ENCODE data around the gene B4GALT5.

The B4GALT5 gene

GRCh38 chr20:49704932-49705336, 8.7 kb downstream of the B4GALT5 start:
- H3K79me1 ChIP-seq (ENCODE audit: low read length): peaks cover 2% of the 10 kb centered on the region
- no peaks in the 10 kb centered on the region for H3K36me3 ChIP-seq (ENCODE audit: control insufficient read depth, insufficient read depth, low read length)
- no peaks in the 10 kb centered on the region for H3K27me3 ChIP-seq (ENCODE audit: insufficient read depth, low read length, poor library complexity)
- H3K4me1 ChIP-seq (ENCODE audit: control insufficient read depth, low read depth, low read length): peaks cover 4% of the 10 kb centered on the region
- no peak overlapping the region for H3K4me2 ChIP-seq (ENCODE audit: low read length)
- no peak overlapping the region for H2BK15ac ChIP-seq (replicated peaks; ENCODE audit: low read depth)
- DNase-seq: no peak
- H4K8ac ChIP-seq (ENCODE audit: low read depth, low read length): no peak overlapping the region
- H3K56ac ChIP-seq (ENCODE audit: low read length): no peak overlapping the region
- H4K5ac ChIP-seq (ENCODE audit: low read length): no peak overlapping the region
- no peak overlapping the region for H3K18ac ChIP-seq (ENCODE audit: low read length)
- no peak overlapping the region for H3K9ac ChIP-seq (ENCODE audit: low read length)
- peaks cover 83% of the 10 kb centered on the region for H3K79me2 ChIP-seq (ENCODE audit: control insufficient read depth, insufficient read depth, low read length)
- H2BK5ac ChIP-seq (ENCODE audit: low read length): no peak overlapping the region
- H3K23ac ChIP-seq (ENCODE audit: low read length): no peak overlapping the region
- H3K4ac ChIP-seq (ENCODE audit: low read depth, low read length): no peak overlapping the region
- no peak overlapping the region for H3K27ac ChIP-seq (ENCODE audit: low read depth, low read length)
- no peak overlapping the region for H2BK120ac ChIP-seq (ENCODE audit: low read depth, low read length)
- no CpG with 5 or more reads among the region's 1 CpG for WGBS (ENCODE audit: extremely low coverage, insufficient coverage, low lambda C conversion rate)
- no peak overlapping the region for H2AK5ac ChIP-seq (ENCODE audit: low read length)
- no peak overlapping the region for H3K4me3 ChIP-seq (ENCODE audit: low read length)

- Histone ChIP-seq H3K79me1 (ENCODE audit: low read length) (peaks cover 4% of the 10 kb centered on the region), H4K5ac (ENCODE audit: low read length) (no peak overlapping the region), H3K36me3 (ENCODE audit: control insufficient read depth, insufficient read depth, low read length) (no peaks in the 10 kb centered on the region), H3K18ac (ENCODE audit: low read length) (no peak overlapping the region), H3K4me2 (ENCODE audit: low read length) (no peak overlapping the region), H3K4me1 (ENCODE audit: control insufficient read depth, low read depth, low read length) (peaks cover 4% of the 10 kb centered on the region), H2BK120ac (ENCODE audit: low read depth, low read length) (no peak overlapping the region), H3K27ac (ENCODE audit: low read depth, low read length) (no peak overlapping the region), H3K79me2 (ENCODE audit: control insufficient read depth, insufficient read depth, low read length) (peaks cover 85% of the 10 kb centered on the region), H3K9ac (ENCODE audit: low read length) (no peak overlapping the region), H4K8ac (ENCODE audit: low read depth, low read length) (no peak overlapping the region), H2BK15ac (replicated peaks; ENCODE audit: low read depth) (no peak overlapping the region), H3K27me3 (ENCODE audit: insufficient read depth, low read length, poor library complexity) (no peaks in the 10 kb centered on the region), H2AK5ac (ENCODE audit: low read length) (no peak overlapping the region), H2BK5ac (ENCODE audit: low read length) (no peak overlapping the region), H3K23ac (ENCODE audit: low read length) (no peak overlapping the region), H3K4ac (ENCODE audit: low read depth, low read length) (no peak overlapping the region), H3K4me3 (ENCODE audit: low read length) (no peak overlapping the region), H3K56ac (ENCODE audit: low read length) (no peak overlapping the region)
- DNase-seq: no peak
- WGBS (ENCODE audit: extremely low coverage, insufficient coverage, low lambda C conversion rate): no CpG with 5 or more reads among the region's 8 CpGs
Observed at GRCh38 chr20:49701916-49702315, 11.8 kb downstream of the B4GALT5 start.

- no peak overlapping the region for H4K8ac ChIP-seq (ENCODE audit: low read depth, low read length)
- H3K27ac ChIP-seq (ENCODE audit: low read depth, low read length): no peak overlapping the region
- peaks cover 82% of the 10 kb centered on the region for H3K79me2 ChIP-seq (ENCODE audit: control insufficient read depth, insufficient read depth, low read length)
- H2BK5ac ChIP-seq (ENCODE audit: low read length): no peak overlapping the region
- no peaks in the 10 kb centered on the region for H3K27me3 ChIP-seq (ENCODE audit: insufficient read depth, low read length, poor library complexity)
- H2AK5ac ChIP-seq (ENCODE audit: low read length): no peak overlapping the region
- DNase-seq: no peak
- no peak overlapping the region for H3K9ac ChIP-seq (ENCODE audit: low read length)
- no peak overlapping the region for H3K4ac ChIP-seq (ENCODE audit: low read depth, low read length)
- no peak overlapping the region for H3K4me2 ChIP-seq (ENCODE audit: low read length)
- WGBS (ENCODE audit: extremely low coverage, insufficient coverage, low lambda C conversion rate): no CpG with 5 or more reads among the region's 5 CpGs
- no peak overlapping the region for H2BK120ac ChIP-seq (ENCODE audit: low read depth, low read length)
- H3K36me3 ChIP-seq (ENCODE audit: control insufficient read depth, insufficient read depth, low read length): no peaks in the 10 kb centered on the region
- H3K18ac ChIP-seq (ENCODE audit: low read length): no peak overlapping the region
- H3K23ac ChIP-seq (ENCODE audit: low read length): no peak overlapping the region
- H2BK15ac ChIP-seq (replicated peaks; ENCODE audit: low read depth): no peak overlapping the region
- H3K79me1 ChIP-seq (ENCODE audit: low read length): peaks cover 4% of the 10 kb centered on the region
- H3K4me3 ChIP-seq (ENCODE audit: low read length): no peak overlapping the region
- H4K5ac ChIP-seq (ENCODE audit: low read length): no peak overlapping the region
- peaks cover 4% of the 10 kb centered on the region for H3K4me1 ChIP-seq (ENCODE audit: control insufficient read depth, low read depth, low read length)
- no peak overlapping the region for H3K56ac ChIP-seq (ENCODE audit: low read length)
Observed at GRCh38 chr20:49701241-49701790, 12.4 kb downstream of the B4GALT5 start.

- Histone ChIP-seq H3K4me1 (ENCODE audit: control insufficient read depth, low read depth, low read length) (peaks cover 4% of the 10 kb centered on the region), H3K27ac (ENCODE audit: low read depth, low read length) (no peak overlapping the region)
Observed at GRCh38 chr20:49700411-49701185, 13.1 kb downstream of the B4GALT5 start.

GRCh38 chr20:49699200-49699992, 14.3 kb downstream of the B4GALT5 start:
- Histone ChIP-seq H3K79me1 (ENCODE audit: low read length) (peaks cover 2% of the 10 kb centered on the region), H2BK120ac (ENCODE audit: low read depth, low read length) (no peak overlapping the region), H3K4ac (ENCODE audit: low read depth, low read length) (no peak overlapping the region), H2AK5ac (ENCODE audit: low read length) (no peak overlapping the region), H3K18ac (ENCODE audit: low read length) (no peak overlapping the region), H3K4me1 (ENCODE audit: control insufficient read depth, low read depth, low read length) (peaks cover 4% of the 10 kb centered on the region), H3K36me3 (ENCODE audit: control insufficient read depth, insufficient read depth, low read length) (no peaks in the 10 kb centered on the region), H3K4me3 (ENCODE audit: low read length) (no peak overlapping the region), H3K56ac (ENCODE audit: low read length) (no peak overlapping the region), H2BK5ac (ENCODE audit: low read length) (no peak overlapping the region), H3K9ac (ENCODE audit: low read length) (no peak overlapping the region), H4K8ac (ENCODE audit: low read depth, low read length) (no peak overlapping the region), H3K27ac (ENCODE audit: low read depth, low read length) (no peak overlapping the region), H2BK15ac (replicated peaks; ENCODE audit: low read depth) (no peak overlapping the region), H3K23ac (ENCODE audit: low read length) (no peak overlapping the region), H3K4me2 (ENCODE audit: low read length) (no peak overlapping the region), H4K5ac (ENCODE audit: low read length) (no peak overlapping the region), H3K79me2 (ENCODE audit: control insufficient read depth, insufficient read depth, low read length) (peaks cover 79% of the 10 kb centered on the region), H3K27me3 (ENCODE audit: insufficient read depth, low read length, poor library complexity) (no peaks in the 10 kb centered on the region)
- WGBS (ENCODE audit: extremely low coverage, insufficient coverage, low lambda C conversion rate): no CpG with 5 or more reads among the region's 6 CpGs
- no peak for DNase-seq

More at GRCh38 chr20:49700411-49701185, 13.1 kb downstream of the B4GALT5 start:
- H3K56ac ChIP-seq (ENCODE audit: low read length): no peak overlapping the region
- no CpG with 5 or more reads among the region's 7 CpGs for WGBS (ENCODE audit: extremely low coverage, insufficient coverage, low lambda C conversion rate)
- H3K36me3 ChIP-seq (ENCODE audit: control insufficient read depth, insufficient read depth, low read length): no peaks in the 10 kb centered on the region
- H3K18ac ChIP-seq (ENCODE audit: low read length): no peak overlapping the region
- no peak overlapping the region for H3K4me3 ChIP-seq (ENCODE audit: low read length)
- H3K4me2 ChIP-seq (ENCODE audit: low read length): no peak overlapping the region
- H2AK5ac ChIP-seq (ENCODE audit: low read length): no peak overlapping the region
- H3K9ac ChIP-seq (ENCODE audit: low read length): no peak overlapping the region
- H3K27me3 ChIP-seq (ENCODE audit: insufficient read depth, low read length, poor library complexity): no peaks in the 10 kb centered on the region
- peaks cover 83% of the 10 kb centered on the region for H3K79me2 ChIP-seq (ENCODE audit: control insufficient read depth, insufficient read depth, low read length)
- H4K8ac ChIP-seq (ENCODE audit: low read depth, low read length): peak overlapping the region; percentile 28
- H3K79me1 ChIP-seq (ENCODE audit: low read length): peaks cover 4% of the 10 kb centered on the region
- no peak overlapping the region for H2BK15ac ChIP-seq (replicated peaks; ENCODE audit: low read depth)
- H4K5ac ChIP-seq (ENCODE audit: low read length): no peak overlapping the region
- H3K4ac ChIP-seq (ENCODE audit: low read depth, low read length): no peak overlapping the region
- DNase-seq: no peak
- H3K23ac ChIP-seq (ENCODE audit: low read length): no peak overlapping the region
- H2BK120ac ChIP-seq (ENCODE audit: low read depth, low read length): no peak overlapping the region
- no peak overlapping the region for H2BK5ac ChIP-seq (ENCODE audit: low read length)

All from mesendoderm (in vitro differentiated cells).